Measurements from ENCODE around the gene ZNF618.
"Not testable (repeated sequence)": the region's sequence is repeated elsewhere in the genome, so short reads cannot be mapped to it uniquely, and the experiment has no call there.

ZNF618 gene

DNA sequence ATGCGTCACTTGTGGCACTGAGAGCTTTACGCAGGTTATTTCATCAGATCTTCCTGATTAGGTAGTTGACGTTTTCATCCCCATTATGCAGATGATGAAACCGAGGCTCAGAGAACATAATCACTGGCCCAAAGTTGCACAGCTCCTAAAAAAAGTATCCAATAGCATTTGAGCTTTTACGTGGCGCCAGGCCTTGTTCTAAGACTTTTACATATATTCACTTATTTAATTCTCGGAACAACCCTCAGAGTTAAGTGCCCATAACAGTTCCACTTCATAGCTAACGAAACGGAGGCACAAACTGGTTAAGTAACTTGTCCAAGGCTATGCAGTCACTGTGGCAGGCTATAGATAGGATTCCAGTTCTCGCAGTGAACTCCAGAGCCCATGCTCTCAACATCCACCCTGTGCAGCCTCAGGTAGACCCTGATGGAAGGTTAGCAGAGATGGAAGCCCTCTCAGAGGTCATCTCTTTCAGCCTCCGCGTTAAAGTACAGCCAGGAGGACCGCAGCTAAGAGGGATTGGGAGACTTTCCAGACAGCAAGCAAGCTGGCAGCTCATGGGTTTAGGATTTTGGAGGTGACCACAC is 162.7 kb downstream of the ZNF618 start:
- DNase-seq (ENCODE audit: low spot score), result no peak

DNA sequence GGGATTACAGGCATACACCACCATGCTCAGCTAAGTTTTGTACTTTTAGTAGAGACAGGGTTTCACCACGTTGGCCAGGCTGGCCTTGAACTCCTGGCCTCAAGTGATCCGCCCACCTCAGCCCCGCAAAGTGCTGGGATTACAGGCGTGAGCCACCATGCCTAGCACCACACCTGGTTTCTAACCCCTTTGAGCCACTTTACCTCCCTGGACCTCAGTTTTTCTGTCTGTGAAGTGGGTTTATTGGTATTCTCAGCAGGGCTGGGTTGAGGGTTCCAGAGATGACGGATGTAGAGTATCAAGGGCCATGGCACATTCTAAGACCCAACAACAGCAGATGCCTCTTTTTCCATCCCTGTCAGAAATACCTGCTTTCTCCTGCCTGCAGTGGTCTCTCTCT is 163.4 kb downstream of the ZNF618 start:
- DNase-seq (ENCODE audit: low spot score), result no peak

DNA sequence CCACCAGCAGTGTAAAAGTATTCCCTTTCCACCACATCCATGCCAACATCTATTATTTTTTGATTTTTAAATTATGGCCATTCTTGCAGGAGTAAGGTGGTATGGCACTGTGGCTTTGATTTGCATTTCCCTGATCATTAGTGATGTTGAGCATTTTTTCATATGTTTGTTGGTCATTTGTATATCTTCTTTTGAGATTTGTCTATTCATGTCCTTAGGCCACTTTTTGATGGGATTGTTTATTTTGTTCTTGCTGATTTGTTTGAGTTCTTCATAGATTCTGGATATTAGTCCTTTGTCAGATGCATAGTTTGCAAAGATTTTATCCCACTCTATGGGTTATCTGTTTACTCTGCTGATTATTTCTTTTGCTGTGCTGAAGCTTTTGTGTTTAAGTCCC is 167.6 kb downstream of the ZNF618 start:
- DNase-seq (ENCODE audit: low spot score), result not testable (repeated sequence)

DNA sequence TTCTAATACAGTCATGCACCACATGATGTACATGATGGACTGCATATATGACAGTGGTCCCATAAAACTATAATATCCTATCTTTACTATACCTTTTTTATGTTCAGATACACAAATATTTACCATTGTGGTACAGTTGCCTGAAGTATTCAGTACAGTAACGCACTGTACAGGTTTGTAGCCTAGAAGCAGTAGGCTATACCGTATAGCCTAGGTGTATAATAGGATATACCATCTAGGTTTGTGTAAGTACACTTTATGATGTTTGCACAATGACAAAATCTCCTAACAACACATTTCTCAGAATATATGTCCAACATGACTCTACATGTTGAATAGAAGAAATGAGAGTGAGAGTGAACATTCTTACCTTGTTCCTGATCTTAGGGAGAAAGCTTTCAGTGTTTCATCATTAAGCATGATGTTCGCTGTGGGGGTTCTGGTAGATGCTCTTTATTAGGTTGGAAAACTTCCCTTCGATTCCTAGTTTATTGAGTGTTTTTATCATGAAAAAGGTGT is 170.2 kb downstream of the ZNF618 start:
- no peak for DNase-seq (ENCODE audit: low spot score)

DNA sequence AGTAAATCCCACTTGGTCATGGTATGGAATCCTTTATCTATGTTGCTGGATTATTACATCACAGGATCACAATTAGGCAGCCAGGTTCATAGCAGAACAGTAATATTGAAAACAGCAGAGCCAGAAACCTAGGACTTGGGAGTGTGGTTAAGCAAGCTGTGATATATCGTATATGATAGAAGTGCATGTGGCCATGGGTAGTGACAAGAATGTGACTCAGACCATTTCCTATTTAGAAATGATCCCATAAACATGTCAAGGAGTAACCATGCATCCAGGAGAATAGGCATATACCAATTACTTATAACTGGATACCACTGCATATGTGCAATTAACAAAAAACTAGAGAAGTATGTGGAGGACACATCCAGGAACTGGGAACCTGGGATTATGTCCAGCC is 170.8 kb downstream of the ZNF618 start:
- no peak for DNase-seq (ENCODE audit: low spot score)

DNA sequence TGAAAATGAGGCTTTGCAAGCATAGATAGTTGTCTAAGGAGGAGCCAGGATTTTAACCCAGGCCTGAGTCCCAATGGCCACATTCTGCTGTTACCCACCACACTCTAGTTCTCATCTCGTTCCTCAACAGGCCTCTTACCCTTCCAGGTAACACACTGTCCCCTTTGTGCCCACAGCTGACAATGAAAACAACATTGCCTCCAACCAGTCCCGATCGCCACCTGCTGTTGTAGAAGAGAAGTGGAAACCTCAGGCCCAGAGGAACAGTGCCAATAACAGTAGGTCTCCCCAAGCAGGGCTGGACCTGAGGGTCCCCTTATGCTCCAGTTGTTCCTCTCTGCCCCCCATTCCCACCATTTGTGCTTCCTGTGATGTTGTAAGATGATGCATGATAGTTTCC is 171.6 kb downstream of the ZNF618 start:
- DNase-seq (ENCODE audit: low spot score), result no peak

DNA sequence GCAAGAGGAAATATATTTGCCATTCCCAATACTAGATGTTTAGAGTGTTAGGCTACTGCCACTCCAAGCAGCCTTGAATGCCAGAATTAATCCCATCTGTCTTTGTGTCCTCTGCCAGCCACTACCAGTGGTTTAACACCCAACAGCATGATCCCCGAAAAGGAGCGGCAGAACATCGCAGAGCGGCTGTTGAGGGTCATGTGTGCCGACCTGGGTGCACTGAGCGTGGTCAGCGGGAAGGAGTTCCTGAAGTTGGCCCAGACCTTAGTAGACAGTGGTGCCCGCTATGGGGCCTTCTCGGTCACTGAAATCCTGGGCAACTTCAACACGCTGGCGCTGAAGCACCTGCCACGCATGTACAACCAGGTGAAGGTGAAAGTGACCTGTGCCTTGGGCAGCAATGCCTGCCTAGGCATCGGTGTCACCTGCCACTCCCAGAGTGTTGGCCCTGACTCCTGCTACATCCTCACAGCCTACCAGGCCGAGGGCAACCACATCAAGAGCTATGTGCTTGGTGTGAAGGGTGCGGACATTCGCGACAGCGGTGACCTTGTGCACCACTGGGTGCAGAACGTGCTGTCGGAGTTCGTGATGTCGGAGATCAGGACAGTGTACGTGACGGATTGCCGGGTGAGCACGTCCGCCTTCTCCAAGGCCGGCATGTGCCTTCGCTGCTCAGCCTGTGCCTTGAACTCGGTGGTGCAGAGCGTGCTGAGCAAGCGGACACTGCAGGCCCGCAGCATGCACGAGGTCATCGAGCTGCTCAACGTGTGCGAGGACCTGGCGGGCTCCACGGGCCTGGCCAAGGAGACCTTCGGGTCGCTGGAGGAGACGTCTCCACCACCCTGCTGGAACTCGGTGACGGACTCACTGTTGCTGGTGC is 172.7 kb downstream of the ZNF618 start:
- DNase-seq (ENCODE audit: low spot score), result no peak

DNA sequence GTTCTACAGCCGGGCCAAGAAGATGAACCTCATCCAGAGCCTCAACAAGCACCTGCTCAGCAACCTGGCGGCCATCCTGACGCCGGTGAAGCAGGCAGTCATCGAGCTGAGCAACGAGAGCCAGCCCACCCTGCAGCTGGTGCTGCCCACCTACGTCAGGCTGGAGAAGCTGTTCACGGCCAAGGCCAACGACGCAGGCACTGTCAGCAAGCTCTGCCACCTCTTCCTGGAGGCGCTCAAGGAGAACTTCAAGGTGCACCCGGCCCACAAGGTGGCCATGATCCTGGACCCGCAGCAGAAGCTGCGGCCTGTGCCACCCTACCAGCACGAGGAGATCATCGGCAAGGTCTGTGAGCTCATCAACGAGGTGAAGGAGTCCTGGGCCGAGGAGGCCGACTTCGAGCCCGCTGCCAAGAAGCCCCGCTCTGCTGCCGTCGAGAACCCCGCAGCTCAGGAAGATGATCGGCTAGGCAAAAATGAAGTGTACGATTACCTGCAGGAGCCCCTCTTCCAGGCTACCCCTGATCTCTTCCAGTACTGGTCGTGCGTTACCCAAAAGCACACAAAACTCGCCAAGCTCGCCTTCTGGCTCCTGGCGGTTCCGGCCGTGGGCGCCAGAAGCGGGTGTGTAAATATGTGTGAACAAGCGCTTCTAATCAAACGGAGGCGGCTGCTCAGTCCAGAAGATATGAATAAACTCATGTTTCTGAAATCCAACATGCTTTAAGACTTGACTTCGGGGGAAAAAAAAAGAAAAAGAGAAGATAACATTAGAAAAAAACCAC is 173.5 kb downstream of the ZNF618 start:
- no peak for DNase-seq (ENCODE audit: low spot score)

DNA sequence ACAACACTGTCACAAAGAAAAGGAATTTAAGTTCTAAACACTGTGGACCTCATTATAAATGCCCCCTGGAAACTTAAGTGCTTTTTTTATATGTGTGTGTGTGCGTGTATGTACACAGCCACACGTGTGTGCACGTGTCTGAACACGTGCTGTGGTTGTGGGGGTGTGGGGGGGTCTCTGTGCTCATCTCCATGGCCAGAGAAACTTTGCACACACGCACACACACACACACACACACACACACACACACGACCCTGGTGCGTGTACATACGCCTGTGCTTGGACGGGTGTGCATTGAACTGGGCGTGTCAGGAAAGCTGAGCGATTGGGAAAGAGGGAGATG is 174.1 kb downstream of the ZNF618 start:
- DNase-seq (ENCODE audit: low spot score), result no peak

DNA sequence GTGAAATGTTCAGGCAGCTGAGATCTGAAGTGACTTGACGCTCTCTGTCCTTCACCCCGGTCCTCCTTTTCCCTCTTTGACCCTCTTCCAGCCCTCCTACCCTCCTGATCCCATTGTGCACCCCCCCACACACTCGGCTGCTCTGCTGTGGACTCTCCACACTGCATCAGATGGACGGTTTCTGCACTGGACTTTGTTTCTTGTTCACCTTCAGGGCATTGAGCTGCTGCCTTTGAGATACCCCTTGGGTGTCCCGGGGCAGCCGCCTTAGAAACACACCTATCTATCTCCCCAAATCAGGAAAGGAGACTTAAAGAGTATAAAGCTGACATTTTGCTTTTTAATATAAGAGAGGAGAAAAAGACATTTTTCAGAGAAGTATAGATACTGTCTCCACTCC is 174.5 kb downstream of the ZNF618 start:
- DNase-seq (ENCODE audit: low spot score), result no peak

DNA sequence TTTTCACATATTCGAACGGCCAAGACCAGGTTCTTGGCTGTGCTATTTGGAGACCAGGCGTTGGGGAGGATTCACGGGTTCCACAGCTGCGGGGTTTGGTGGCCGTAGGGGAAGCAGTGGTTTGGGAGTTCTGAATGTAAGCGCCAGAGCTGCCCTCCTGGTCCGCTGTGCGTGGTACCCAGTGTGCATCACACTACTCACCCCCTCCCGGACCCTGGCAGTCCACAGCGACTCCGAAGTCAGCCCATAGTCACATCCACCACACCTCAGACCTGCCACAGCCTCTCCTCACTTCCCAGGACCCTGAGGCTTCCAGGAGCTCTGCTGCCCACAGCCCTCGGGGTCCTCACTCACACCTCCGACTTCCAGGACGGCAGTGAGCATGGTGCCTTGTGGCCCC is 175.2 kb downstream of the ZNF618 start:
- no peak for DNase-seq (ENCODE audit: low spot score)

DNA sequence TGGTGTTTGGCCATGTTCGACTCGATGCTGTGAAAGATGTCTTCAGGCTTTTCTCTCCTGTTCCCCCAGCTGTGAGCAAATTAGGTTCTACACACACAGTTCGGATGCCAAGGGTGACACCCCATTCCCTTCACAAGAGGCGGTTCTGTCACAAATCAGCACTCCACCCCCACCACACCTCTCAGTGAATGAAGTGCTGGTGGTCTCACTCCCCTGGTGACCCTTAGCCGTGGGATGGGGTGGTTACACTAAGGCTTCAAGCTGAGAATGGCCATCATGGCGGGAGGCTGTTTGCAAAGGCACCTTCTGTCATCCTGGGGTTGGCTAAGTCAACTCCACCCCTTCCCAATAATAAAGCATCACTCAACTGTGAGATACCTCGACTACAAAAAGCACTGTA is 175.6 kb downstream of the ZNF618 start:
- no peak for DNase-seq (ENCODE audit: low spot score)

DNA sequence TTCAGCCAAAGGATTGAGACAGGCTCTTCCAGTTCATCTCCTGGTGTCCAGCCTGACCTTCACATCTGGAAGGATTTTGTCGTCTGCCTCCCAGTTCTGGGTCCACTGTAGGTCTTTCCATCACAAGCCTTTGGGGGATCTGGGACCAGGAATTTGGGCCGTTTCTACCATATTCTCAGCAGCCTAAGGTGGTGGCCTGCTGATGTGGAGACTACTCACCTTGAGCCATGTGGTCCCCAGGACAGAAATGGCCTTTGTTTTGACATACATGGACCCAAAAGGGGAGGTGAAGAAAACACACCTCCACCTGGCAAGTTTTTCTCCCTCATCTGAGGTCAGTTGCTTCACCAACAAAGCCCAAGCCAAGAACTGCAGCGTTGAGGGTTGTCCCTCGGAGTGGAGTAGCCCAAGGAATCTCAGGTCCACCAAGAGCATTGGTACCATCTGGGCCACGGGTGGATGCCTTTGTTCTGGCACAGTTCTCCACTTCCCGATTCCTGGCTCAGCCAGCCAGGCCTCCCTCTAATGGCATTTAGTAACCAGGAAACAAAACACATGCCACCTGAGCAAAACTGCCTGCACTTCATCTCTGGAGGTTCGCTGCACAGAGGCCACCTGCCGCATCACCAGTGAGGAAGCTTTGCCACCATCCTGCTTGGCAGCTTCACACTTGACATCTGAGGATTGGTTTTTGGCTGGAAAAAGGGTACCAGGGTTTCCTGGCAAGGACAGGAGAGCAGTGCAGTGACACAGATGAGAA is 177.3 kb downstream of the ZNF618 start:
- no peak for DNase-seq (ENCODE audit: low spot score)

DNA sequence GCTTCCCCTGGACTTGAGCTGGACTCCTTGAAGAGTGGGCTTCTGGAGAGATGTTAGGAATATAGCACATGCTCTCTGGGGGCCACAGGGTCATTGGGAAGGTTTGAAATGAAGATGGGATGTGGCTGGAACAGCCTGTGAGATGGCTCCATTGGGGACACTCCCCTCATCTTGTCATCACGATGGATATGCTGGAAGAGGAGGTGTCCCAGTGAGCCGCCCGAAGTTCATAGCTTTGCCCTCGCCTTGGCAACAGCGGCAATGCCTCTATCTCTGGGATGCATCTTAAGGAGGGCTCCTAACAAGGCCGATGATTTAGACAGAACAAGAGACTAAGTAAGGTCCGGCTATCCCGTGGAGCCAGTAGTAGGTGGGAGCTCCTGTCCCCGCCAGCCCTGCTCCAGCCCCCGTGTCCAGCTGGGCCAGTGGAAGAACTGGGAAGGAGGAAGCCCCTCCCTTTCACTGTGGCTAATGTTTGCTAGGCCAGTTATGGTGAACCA is 178.1 kb downstream of the ZNF618 start:
- no peak for DNase-seq (ENCODE audit: low spot score)

DNA sequence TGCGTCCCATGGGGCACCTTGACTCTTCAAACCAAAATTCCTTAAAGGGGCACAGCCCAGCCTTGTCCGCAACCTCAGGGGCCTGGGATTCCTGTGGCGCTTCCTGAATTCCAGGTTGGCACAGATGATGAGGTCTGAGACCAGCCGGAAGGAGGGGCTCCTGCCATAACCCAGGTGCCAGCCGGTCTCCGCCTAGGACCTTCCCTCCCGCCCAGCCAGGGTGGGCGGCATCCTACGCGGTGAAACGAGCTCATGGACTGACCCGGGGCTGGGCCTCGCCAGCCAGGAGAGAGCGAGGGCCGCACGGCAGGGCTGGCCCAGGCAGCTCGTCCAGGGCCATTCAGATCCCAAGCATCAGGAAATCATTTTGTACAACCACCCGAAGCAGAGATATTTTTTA is 179.0 kb downstream of the ZNF618 start:
- no peak for DNase-seq (ENCODE audit: low spot score)

DNA sequence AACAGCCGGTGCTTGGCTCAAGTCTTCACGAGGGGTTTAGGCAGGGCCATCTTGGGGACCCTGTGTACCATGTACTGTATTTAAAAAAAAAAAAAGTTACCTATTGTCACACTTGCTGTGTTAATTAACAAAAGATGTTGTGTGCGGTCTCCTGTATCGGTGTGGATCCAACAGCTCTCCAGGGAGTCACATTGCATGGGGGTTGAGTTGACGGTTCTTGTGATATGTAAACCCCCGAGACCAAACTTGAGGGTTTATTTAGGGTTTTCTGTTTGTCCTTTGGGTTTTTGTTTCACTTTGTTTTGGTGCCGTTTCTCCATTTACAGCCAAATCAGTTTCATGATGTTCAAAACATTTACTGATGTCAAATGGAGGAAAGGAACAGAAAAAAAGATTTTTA is 179.8 kb downstream of the ZNF618 start:
- DNase-seq (ENCODE audit: low spot score), result no peak

DNA sequence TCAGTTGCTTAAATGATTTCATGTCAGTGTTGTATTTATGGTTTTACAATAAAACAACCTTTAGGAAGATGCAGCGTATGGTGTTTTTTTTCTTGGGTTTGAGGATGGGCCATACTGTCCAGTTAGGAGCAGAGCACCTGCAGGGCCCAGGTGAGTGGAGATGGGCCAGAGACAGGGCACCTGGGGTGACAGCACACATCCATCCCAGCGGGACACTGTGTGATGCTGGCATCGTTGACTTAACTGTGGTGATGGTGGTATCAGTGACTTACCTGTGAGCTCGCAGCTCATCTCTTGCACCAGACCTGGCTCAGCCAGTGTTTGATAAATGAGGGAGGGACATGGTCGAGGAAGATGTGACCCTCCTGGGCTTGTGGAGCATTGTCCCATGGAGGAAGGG is 180.4 kb downstream of the ZNF618 start:
- no peak for DNase-seq (ENCODE audit: low spot score)

DNA sequence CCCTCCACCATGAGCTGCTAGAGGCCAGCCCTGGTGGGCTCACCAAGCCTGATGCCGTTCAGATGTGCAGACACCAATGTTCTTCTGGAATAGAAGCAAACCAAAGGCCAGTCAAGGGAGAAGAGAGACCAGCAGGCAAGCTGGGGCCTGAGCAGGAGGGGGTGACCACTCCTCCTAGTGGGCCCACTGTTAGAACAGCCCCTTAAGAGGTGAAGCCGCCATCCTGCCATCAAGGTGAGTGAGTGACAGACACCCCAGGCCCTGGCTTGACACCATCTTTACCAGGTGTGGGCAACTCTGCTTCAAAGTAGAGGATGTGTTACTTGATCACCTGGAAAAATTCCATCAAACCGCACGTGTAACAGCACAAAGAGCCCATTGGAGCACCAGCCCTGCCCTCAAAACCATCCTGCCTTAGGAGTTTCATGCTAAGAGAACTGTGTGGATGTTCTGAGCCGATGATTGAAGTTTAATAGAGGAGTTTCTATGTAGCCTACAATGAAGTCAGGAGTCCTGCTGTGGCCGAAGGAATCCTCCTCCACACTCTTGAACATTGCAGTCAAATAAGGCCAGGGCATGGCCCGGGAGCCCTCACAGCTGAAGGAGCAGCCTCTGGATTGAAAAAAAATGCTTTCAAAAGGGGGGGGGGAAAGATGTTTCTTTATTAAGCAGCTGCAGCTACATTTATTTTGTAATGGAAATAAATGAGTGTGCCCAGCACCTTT is 181.2 kb downstream of the ZNF618 start:
- DNase-seq (ENCODE audit: low spot score), result no peak

DNA sequence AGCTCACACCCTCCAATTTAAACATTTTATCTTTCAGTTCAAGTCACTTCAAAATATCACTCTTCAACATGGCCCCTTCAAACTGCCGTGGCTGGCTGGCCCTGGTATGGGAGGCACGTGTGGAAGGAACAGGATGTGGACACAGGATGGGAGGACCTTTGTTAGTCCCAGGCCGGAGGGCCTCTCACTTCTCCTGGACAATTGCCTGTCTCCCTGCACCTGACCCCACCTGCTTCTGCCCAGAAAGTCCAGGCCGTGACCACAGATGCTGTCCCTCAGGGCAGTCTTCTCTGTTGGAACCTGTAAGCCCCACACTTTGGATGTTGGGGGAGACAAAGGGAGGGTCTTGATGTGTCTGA is 182.6 kb downstream of the ZNF618 start:
- no peak for DNase-seq (ENCODE audit: low spot score)

DNA sequence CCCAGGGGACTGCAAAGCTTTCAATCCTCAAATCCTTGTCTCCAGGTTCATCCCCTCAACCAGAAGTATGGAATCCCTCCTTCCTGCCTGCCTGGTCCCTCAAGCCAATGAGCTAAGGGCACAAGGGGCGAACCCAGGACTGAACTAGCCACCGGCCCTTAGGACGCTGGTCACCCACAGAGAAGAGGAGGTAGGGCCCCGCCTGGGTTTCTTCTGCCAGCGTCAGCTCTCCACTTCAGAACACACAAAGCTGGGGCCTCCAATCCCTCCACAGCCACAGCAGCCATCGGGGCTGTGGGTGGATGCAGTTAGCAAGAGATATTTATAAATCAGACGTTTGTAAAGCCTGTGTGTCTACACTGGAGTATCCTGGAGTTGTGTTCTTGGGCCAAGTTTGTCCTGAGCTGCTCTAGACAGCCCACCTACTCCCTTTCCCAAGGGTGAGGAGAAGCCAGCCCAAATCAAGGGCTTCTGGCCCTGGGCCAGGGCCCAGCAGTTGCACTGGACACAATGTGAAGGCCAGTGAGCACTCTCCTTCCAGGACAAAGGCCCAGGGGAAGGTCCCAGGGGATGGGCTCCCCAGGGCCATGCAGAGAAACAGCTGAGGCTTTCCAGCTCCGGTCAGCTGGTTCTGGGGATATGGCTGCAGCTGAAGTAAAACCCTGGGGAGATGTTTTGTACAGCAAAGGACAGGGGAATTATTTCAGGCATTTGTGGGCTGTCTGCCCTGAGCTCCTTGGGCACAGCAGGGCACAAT is 183.1 kb downstream of the ZNF618 start:
- peak; percentile 2 for DNase-seq (ENCODE audit: low spot score)

DNA sequence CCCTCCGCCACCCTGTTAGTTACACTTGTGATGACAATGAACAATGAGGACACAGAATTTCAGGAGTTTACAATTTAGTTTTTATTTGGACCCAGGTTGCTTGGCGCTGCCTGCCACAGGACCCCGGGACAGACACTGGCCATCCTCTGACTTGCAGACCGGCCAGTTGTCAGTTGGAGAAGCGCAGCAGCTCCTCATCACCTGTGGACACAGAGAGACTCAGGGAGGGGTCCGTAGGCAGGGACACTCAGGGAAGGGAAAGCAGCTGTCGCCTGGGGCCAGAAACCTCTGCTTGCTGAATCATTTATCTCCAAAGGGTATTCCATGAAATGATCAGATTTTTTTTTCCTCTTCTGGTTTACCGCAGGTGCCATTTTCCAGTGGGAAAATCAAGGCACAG is 184.0 kb downstream of the ZNF618 start:
- no peak for DNase-seq (ENCODE audit: low spot score)

Data from pons (tissue), 1 donor.